AG10803 (cell line): ENCODE data around the gene CELF2.

Experiments
- DNase-seq: peaks from one replicate; pipeline ENCODE4 v3.0.0; 2010; ENCODE audit warnings: low read depth
- H3K4me3 ChIP-seq: 2 replicates; pipeline ENCODE4 v1.5.1; 2011; ENCODE audit warnings: mild to moderate bottlenecking, low read length, control low read depth
- TF ChIP-seq, protein P1 (sequence below): conservative IDR thresholded peaks from 2 replicates; pipeline ENCODE4 v1.5.1; 2011; ENCODE audit warnings: mild to moderate bottlenecking, low read length, control low read depth, inconsistent platforms

CELF2 gene

DNA sequence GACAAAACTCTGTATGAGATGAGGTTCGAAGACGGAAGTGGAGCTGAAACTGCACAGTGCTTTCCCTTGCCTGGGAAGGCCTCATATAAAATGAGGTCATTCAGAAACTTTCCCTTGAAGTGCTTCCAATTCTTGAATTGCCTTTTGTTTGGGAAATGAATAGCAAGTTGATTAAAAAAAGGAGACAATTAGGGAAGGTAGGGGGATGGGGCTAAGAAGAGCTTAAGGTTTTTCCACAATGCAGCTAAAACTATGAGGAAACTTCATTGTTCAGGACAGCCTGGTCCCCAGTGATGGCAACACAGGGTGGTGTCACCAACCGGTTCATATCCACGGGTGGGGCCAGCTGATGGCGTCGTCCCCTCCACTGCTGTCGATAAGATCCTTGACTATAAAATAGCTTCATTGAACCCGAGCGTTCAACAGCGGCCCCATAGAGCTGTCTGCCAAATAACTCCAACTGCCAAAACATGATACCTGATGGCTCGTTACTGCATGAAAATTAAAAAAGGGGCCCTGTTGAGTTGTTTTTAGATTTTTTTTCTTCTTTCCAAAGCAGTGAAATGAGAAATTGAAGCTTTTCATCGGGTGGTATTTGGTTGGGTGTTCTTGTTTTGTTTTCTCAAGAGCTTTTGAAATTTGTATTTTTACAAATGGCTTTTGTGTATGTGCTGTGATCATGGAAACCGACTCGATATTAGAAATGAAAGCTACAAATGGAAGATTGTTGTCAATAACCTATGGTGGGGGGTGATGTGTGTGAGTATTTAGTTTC, 2.8 kb upstream of the CELF2 start:
- H3K4me3 ChIP-seq, result no peak overlapping the region
- DNase-seq, result no peak
- TF ChIP-seq, protein P1, sequence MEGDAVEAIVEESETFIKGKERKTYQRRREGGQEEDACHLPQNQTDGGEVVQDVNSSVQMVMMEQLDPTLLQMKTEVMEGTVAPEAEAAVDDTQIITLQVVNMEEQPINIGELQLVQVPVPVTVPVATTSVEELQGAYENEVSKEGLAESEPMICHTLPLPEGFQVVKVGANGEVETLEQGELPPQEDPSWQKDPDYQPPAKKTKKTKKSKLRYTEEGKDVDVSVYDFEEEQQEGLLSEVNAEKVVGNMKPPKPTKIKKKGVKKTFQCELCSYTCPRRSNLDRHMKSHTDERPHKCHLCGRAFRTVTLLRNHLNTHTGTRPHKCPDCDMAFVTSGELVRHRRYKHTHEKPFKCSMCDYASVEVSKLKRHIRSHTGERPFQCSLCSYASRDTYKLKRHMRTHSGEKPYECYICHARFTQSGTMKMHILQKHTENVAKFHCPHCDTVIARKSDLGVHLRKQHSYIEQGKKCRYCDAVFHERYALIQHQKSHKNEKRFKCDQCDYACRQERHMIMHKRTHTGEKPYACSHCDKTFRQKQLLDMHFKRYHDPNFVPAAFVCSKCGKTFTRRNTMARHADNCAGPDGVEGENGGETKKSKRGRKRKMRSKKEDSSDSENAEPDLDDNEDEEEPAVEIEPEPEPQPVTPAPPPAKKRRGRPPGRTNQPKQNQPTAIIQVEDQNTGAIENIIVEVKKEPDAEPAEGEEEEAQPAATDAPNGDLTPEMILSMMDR, result no peak

DNA sequence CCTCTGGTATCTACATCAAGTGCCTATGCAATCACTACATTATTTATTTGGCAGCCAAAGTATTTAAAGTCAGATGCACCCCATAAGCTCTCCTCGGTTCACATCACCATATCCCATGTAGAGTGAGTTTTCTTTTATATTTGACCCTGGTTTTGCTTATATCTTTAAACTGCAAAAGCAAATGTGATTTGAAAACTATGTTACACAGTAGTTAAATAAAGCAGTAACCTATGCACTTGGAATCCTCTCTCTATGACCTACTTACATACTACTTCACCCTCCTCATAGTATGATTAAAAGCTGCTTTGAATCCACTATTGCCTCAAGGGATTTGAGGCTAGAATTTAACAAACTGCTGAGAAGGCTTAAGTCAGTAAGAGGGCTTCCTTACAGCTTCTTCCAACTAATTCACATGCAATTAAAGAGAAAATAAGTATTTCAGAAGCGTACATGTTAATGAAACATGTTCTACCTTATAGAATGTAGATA, 2.2 kb upstream of the CELF2 start:
- TF ChIP-seq, protein P1, result no peak
- no peak overlapping the region for H3K4me3 ChIP-seq
- no peak for DNase-seq

DNA sequence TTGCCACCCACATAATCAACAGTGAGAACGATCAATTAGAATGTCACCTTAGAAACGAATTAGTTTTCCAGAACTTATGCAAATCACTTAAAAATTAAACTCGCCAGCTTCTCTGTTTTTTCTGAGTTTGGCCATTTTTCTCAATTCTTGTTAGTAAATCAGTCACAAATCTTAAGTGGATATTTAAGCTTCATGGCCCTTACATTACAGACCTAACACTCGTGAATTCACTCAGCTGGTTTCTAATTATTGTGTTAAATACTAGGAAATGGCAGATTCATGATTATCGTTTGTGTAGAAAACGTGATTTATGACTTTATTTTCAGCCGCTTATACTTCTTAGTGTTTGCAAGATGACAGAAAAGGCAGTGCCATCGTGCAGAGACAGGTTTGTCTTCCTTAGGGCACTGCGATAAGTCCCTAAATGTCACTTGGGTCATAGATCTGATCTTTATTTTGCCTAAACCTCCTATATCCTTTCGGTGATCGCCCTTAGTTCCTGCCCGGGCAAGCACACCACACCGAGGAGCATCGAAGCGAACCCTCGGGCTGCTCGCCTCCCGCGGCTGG, 587 bp upstream of the CELF2 start:
- TF ChIP-seq, protein P1, result no peak
- peak overlapping the region; percentile 32 for H3K4me3 ChIP-seq
- no peak for DNase-seq

DNA sequence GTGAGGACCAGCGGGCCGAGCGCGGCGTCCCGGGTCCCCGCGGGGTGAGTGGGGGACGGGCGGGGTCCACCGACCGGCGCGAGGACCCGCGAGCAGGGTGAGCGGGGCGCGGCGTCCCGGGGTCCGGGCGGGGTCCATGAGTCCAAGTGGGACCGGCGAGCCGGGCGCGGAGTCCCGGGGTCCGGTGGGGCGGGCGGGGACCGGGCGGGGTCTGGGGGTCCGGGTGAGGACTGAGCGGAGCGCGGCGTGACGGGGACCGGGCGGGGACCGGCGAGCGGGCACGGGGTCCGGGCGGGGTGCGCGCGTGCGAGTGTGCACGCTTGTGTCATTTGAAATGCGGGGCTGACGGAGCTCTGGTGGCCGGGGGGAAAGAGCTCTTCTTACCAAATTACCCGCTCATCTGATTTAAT, 765 bp downstream of the CELF2 start:
- TF ChIP-seq, protein P1, result no peak
- no peak overlapping the region for H3K4me3 ChIP-seq
- DNase-seq, result no peak

DNA sequence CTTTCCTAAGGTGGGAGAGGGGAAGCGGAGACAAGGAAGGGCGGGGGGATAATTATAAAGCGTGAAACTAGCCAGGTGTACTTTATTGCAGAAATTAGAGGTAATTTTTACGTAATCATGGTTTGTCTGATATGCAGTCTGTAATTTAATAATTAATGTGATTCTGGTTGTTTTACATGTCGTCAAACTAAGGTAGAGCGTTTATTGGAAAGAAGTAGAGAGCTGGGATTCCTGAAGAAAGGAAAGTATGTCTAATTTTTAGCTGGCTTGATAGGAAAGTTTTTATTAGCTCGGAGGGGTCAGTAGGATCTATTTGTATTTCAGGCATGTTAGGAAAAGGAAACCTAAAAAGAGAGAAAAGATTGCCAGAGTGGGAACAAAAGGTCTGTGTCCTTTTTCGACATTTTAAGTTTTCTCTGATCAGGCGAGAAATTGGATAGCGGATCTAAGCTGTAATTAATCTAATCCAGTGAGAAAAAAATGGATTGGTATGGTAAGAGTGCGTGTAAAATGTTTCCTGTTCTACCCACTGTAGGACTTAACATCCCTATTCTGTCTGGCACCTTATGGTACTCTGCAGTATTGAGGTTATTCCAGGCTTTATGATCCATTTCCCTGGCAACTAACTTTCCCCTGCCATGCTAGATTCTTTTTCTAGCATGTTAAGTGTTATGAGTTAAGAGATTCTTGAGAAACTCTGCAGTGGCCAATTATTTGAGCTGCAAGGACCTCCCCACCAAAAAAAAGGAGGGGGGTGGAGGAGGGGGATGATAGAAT, 1.4 kb downstream of the CELF2 start:
- no peak overlapping the region for H3K4me3 ChIP-seq
- DNase-seq, result no peak
- TF ChIP-seq, protein P1, result no peak

DNA sequence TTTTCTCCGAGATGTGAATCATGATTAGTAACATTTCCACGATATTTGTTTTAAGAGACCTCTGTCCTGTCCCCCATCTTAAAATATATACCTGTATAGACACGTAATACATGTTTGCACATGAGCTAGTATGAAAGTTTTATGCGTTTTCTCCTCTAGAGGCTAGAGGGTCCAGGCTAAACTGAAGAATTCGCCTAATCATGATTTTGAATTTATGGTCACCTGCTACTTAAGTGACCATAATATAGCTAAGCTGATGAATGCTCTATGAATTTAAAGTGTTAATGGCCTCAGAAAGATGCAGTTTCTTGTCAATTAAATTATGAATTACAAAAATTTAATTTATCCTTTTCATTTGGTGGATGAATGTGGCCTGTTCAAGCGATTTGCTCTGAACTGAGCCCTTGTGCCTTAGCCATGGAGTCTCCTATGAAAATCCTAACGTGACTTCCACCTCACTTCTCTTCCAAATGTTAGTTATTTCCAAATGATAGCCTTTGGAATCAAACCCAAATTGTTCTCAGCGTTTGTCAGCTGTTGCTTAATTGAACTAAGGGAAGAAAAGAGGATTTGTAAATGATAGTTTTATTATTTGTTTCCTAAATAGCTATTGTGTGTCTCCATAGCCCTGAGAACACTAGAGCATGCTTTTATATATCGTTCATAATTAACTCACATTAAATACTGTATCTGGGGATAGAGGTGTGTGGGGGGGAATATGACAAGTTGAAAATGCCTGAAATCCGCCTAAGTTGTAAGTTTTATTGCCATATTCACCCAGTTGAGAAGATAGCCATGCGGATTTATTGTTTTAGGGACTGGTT, 2.3 kb downstream of the CELF2 start:
- no peak overlapping the region for H3K4me3 ChIP-seq
- TF ChIP-seq, protein P1, result no peak
- no peak for DNase-seq
